ENCODE measurements around the gene GMCL2. TPM values are rescaled to one million over a fixed set of nuclear protein-coding genes. Genes with fewer than 3 reads are reported as not detected.
A peak's percentile ranks its signal among the peaks of the same experiment; 100 is the strongest.

The GMCL2 gene
- total and polyA plus RNA-seq, 2 donors from 2014 or later = not detected

DNA sequence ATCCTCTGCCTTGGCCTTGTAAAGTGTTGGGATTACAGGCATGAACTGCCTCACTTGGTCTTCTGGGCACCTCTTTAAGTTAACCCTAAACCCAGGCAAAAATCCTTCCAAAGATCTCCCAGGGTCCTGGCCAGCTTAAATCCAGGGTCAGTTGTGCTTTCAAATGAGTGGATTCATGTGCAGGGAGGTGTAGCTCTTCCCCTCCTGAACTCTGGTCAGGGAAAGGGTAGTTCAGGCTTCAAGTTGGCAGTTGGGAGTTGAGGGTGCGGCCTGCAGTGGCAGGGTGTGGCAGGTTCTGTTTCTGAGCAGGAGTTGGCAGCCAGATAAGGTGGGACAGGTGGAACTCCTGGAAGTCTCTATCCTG is 20.7 kb upstream of the GMCL2 start:
- Histone ChIP-seq H3K9ac (ENCODE audit: low read length in 3 of 3) (no peak overlapping the region), H3K27ac (ENCODE audit: low read depth in 2 of 2, low read length in 2 of 2) (no peak overlapping the region)

DNA sequence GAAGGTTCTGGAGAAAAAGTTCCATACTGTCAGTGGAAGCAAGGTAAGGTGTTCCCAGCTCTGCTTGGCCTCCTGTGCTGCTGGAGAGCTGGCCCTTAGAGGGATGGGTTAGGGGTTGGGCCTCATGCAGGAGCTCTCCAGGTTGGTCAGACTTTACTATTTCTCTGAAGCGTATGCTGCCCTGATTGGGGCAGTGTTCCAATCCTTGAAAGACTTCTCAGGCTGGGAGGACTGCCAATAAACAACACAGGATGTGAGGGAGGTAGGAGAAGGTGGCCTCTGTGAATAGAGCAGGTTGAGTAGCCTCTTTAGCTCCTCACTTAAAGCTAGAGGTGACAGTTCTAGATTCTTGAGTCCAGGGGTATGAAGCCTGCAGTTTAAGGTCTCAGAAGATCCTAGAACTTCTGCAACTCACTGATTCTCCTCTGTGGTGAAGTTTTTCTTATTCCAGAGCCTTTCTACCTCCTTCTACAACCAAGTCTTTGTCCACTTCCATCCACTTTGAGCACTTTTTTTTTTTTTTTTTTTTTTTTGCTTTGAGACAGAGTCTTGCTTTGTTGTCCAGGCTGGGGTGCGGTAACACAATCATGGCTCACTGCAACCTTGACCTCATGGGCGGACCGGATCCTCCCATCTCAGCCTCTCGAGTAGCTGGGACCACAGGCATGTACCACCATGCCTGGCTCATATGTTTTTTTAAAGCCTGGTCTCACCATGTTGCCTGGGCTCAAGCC is 20.2 kb upstream of the GMCL2 start:
- no peak overlapping the region for H3K9ac ChIP-seq (ENCODE audit: low read length in 3 of 3)
- H3K9me3 ChIP-seq (ENCODE audit: control insufficient read depth in 2 of 3, insufficient read depth in 1 of 3, low read length in 3 of 3) = no peaks in the 10 kb centered on the region
- H3K27me3 ChIP-seq (ENCODE audit: control insufficient read depth, insufficient read depth, low read length) = no peaks in the 10 kb centered on the region
- peaks cover 21 to 58% (median 46%) of the 10 kb centered on the region in 3 donors for H3K36me3 ChIP-seq (ENCODE audit: control insufficient read depth in 2 of 3, insufficient read depth in 3 of 3, low read length in 3 of 3)
- FAIRE-seq (no peak), DNase-seq (peak in 2 of 5 donors; percentile 26 to 55)
- H3K4me1 ChIP-seq (ENCODE audit: control insufficient read depth in 2 of 3, insufficient read depth in 2 of 3, low read depth in 1 of 3, low read length in 3 of 3) = peaks cover 3 to 16% (median 15%) of the 10 kb centered on the region in 3 donors
- TF ChIP-seq, protein P1, sequence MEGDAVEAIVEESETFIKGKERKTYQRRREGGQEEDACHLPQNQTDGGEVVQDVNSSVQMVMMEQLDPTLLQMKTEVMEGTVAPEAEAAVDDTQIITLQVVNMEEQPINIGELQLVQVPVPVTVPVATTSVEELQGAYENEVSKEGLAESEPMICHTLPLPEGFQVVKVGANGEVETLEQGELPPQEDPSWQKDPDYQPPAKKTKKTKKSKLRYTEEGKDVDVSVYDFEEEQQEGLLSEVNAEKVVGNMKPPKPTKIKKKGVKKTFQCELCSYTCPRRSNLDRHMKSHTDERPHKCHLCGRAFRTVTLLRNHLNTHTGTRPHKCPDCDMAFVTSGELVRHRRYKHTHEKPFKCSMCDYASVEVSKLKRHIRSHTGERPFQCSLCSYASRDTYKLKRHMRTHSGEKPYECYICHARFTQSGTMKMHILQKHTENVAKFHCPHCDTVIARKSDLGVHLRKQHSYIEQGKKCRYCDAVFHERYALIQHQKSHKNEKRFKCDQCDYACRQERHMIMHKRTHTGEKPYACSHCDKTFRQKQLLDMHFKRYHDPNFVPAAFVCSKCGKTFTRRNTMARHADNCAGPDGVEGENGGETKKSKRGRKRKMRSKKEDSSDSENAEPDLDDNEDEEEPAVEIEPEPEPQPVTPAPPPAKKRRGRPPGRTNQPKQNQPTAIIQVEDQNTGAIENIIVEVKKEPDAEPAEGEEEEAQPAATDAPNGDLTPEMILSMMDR (IDR thresholded peaks at IDR 0.05; ENCODE audit: borderline replicate concordance, extremely low read depth, insufficient read depth) = no peak
- peak overlapping the region in 1 of 3 donors; percentile 16 for H3K4me3 ChIP-seq (ENCODE audit: low read length in 3 of 3)
- intact Hi-C loops (cut with DNase I) = no loop called here
- H3K27ac ChIP-seq (ENCODE audit: low read depth in 2 of 2, low read length in 2 of 2) = no peak overlapping the region

More for the DNA sequence above, 20.7 kb upstream of the GMCL2 start:
- no peaks in the 10 kb centered on the region for H3K27me3 ChIP-seq (ENCODE audit: control insufficient read depth, insufficient read depth, low read length)
- no peak for FAIRE-seq
- TF ChIP-seq, protein P1 (IDR thresholded peaks at IDR 0.05; ENCODE audit: borderline replicate concordance, extremely low read depth, insufficient read depth) = no peak
- no peaks in the 10 kb centered on the region for H3K9me3 ChIP-seq (ENCODE audit: control insufficient read depth in 2 of 3, insufficient read depth in 1 of 3, low read length in 3 of 3)
- H3K36me3 ChIP-seq (ENCODE audit: control insufficient read depth in 2 of 3, insufficient read depth in 3 of 3, low read length in 3 of 3) = peaks cover 24 to 62% (median 51%) of the 10 kb centered on the region in 3 donors
- intact Hi-C loops (cut with DNase I) = no loop called here
- peak in 2 of 5 donors; percentile 16 to 32 for DNase-seq
- peaks cover 3 to 22% (median 20%) of the 10 kb centered on the region in 3 donors for H3K4me1 ChIP-seq (ENCODE audit: control insufficient read depth in 2 of 3, insufficient read depth in 2 of 3, low read depth in 1 of 3, low read length in 3 of 3)
- H3K4me3 ChIP-seq (ENCODE audit: low read length in 3 of 3) = no peak overlapping the region

DNA sequence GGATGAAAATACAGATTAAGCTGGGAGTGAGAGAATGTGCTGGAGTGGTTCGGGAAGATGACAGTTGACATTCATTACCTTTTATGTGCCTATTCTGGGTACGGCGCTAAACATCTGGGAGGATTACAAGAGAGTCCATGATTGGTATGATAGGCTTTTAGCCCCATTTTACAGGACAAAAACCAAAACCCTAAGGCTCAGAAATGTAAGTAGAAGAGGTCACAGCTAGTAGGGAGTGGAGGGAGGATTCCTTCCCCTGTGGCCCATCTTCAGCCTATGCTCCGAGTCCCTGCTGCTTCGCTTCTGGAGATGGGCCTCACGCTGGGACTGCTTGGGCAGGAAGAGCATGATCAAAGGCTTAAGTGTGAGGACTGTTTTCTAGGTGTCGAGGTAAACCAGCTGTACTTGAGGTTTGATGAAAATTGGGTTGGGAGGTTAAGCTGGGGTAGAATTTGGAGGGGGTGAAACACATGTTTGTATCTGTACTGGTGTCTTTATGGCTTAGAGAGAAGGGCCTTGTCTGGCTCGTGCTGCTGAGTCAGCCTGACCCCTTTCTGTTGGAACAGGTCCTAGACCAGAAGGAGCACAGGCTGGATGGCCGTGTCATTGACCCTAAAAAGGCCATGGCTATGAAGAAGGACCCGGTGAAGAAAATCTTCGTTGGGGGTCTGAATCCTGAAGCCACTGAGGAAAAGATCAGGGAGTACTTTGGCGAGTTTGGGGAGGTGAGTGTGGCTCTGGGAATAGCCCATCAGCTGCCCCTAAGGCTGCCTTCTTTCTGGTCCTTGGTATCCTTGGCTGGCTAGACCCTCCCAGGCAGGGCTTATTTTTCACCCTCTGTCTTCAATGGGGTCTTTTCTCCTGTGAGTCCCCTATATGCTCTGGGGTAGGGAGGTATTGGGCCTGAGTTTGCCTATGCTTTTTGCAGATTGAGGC is 19.3 kb upstream of the GMCL2 start:
- DNase-seq = peak in 1 of 5 donors; percentile 27
- no peak overlapping the region for H3K27ac ChIP-seq (ENCODE audit: low read depth in 2 of 2, low read length in 2 of 2)
- FAIRE-seq = no peak
- peaks cover 18 to 49% (median 38%) of the 10 kb centered on the region in 3 donors for H3K36me3 ChIP-seq (ENCODE audit: control insufficient read depth in 2 of 3, insufficient read depth in 3 of 3, low read length in 3 of 3)
- H3K27me3 ChIP-seq (ENCODE audit: control insufficient read depth, insufficient read depth, low read length) = no peaks in the 10 kb centered on the region
- no peaks in the 10 kb centered on the region for H3K9me3 ChIP-seq (ENCODE audit: control insufficient read depth in 2 of 3, insufficient read depth in 1 of 3, low read length in 3 of 3)
- TF ChIP-seq, protein P1 (IDR thresholded peaks at IDR 0.05; ENCODE audit: borderline replicate concordance, extremely low read depth, insufficient read depth) = no peak
- H3K4me1 ChIP-seq (ENCODE audit: control insufficient read depth in 2 of 3, insufficient read depth in 2 of 3, low read depth in 1 of 3, low read length in 3 of 3) = peaks cover 3 to 15% (median 13%) of the 10 kb centered on the region in 3 donors
- H3K4me3 ChIP-seq (ENCODE audit: low read length in 3 of 3) = peak overlapping the region; percentile 74 to 96 (median 92)
- intact Hi-C loops (cut with DNase I) = no loop called here
- H3K9ac ChIP-seq (ENCODE audit: low read length in 3 of 3) = peak overlapping the region in 1 of 3 donors; percentile 51
